GM12875 (cell line): ENCODE results near the gene MVB12B.

ENCODE experiments used
- H3K4me3 ChIP-seq: one replicate; pipeline ENCODE4 v1.5.1; 2011; ENCODE audit warnings: low read depth, low read length, control low read depth
- TF ChIP-seq, protein P1 (sequence below): IDR thresholded peaks from 2 replicates; pipeline ENCODE4 v1.5.1; 2011; ENCODE audit warnings: low read depth, mild to moderate bottlenecking, control low read depth, inconsistent platforms, low read length, moderate library complexity, borderline replicate concordance; ENCODE audit not compliant: insufficient read depth

Gene MVB12B

DNA sequence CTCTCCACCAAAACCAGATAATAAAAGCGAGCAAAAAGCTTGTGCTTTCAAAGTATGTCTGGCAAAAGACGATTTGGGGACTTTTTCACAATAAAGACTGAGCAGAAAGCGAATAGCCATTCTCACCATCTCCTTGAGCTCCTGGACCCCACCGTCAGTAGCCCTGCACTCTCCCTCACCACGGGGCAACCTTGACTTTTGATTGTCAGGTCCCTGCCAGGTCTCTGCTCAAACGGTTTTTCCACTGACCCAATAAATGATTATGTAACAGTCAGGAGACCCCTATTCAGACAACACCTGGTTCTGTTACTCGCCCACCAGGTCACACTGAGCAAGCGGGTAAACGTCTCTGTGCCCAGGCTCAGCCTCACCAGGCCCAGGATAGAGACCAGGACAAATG lies 131.3 kb downstream of the MVB12B start:
- TF ChIP-seq, protein P1, sequence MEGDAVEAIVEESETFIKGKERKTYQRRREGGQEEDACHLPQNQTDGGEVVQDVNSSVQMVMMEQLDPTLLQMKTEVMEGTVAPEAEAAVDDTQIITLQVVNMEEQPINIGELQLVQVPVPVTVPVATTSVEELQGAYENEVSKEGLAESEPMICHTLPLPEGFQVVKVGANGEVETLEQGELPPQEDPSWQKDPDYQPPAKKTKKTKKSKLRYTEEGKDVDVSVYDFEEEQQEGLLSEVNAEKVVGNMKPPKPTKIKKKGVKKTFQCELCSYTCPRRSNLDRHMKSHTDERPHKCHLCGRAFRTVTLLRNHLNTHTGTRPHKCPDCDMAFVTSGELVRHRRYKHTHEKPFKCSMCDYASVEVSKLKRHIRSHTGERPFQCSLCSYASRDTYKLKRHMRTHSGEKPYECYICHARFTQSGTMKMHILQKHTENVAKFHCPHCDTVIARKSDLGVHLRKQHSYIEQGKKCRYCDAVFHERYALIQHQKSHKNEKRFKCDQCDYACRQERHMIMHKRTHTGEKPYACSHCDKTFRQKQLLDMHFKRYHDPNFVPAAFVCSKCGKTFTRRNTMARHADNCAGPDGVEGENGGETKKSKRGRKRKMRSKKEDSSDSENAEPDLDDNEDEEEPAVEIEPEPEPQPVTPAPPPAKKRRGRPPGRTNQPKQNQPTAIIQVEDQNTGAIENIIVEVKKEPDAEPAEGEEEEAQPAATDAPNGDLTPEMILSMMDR = no peak
- H3K4me3 ChIP-seq = no peak overlapping the region

DNA sequence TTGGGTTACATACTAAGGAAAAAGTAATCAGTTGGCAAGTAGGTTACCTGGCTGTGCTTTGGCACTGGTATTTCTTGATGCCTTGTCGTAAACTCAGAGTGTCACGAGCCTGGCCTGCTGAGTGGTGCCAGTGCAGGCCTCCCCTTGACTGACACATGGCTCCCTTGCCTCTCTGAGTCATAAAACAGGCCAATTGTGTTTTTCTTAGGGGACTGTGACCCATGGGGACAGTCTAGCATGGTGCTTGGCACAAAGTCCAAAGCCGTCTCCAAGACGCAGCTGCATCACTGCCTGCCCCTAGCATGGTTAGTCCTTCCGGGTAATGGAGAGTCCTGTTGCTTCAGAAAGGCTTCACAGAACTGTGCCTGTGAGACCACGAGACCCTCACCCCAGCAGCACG lies 132.5 kb downstream of the MVB12B start:
- TF ChIP-seq, protein P1 = no peak
- H3K4me3 ChIP-seq = no peak overlapping the region

DNA sequence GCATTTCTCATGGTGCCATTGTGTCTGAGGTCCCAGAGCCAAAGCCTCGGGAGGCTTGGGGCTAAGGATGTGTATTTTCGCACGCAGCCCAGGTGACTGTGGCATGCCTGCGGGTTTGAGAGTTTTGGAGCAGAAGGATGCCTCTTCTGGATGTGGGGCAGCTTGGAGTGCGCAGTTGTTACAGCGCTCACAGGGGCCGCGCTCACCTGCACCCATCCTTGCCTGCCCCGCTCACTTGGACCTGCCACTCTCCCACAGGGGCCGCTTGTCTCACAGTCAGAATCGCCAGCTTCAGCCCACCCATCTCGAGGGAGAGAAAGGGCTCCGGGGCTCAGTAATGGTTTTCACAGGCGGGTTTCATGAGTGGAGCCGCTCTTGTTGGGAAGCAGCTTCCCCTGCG lies 132.9 kb downstream of the MVB12B start:
- no peak overlapping the region for H3K4me3 ChIP-seq
- TF ChIP-seq, protein P1 = no peak

DNA sequence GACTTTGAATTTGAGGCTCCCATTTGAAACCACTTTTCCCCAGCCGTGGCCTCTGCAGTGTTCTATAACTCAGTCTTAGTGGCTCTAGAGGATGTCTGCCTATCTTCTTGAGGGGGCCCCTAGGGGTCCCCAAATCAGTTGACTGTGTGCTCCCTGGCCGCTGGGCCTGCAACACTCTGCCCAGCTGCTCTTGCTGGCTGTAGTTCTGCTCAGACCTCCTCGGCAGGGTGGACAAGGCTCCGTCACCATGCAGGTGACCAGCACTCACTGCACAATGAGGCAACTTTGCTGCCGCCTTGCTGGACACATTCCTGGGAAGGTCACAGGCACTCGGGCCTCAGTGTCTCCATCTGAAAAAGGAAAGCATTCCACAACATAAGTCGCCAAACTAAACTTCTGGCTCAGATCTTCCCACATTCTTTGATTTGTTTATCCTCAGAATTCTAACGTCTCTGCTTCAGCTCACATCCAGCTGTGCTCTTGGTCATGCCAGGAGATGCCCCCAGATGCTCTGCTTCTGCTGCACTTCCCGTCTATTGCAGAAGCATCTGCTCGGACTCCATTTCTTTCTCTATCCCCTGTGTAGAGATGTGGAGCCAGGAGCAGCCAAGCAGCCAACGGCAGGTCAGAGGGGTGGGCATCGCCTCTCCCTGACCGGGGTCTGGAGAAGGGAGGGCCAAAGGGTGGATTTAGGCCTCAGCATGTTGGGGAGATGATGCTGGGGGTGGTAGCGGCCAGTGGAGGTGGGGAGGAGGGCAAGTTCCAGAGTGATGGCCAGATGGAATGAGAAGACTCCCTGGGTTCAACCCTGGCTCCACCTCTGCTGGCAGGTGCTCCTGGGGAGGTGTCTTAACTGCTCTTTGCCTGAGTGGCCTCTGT lies 133.6 kb downstream of the MVB12B start:
- no peak overlapping the region for H3K4me3 ChIP-seq

GRCh38 chr9:126461029-126461428 lies 134.4 kb downstream of the MVB12B start:
- TF ChIP-seq, protein P1 = no peak
- H3K4me3 ChIP-seq = no peak overlapping the region

More for the DNA sequence above, 133.6 kb downstream of the MVB12B start:
- TF ChIP-seq, protein P1 = no peak

DNA sequence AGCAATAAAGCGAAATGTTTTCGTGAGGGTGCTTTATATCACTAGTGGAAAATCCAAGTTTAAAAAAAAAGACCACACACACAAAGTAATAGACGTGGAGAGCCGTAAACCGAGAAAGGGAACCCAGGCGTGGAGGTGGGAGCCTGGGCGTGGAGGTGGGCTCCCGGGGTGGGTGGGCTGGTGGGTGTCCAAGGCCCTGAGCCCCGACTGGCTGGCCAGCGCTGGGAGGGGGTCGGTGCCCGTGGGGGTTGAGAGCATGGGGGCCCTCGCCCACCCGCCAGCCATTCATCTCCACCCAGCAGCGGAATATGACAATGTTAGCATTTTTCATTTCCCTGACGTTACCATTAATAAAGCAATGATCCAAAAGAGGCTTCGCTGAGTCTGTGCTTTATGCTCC lies 135.0 kb downstream of the MVB12B start:
- TF ChIP-seq, protein P1 = no peak
- H3K4me3 ChIP-seq = no peak overlapping the region

DNA sequence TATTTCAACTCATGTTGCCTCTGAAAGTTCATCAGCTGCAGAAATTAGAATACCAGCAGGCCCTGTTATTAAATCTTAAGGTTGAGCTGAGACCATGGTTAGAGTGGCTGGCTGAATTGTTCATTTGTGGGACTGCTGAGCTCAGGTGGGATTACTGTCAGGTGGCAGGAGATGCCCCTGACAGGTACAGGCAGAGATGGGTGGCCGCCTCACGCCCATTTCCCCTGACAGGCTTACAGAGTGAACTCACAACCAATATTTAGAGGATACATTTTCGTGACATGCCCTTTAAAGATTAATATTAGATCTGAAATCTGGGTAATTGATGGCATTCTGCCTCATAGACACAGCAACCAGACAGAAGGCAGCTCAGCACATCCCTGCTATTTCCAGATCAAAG lies 136.0 kb downstream of the MVB12B start:
- H3K4me3 ChIP-seq = no peak overlapping the region
- TF ChIP-seq, protein P1 = no peak
